Measurements from ENCODE around the gene SETBP1. TPM values are rescaled to one million over a fixed set of nuclear protein-coding genes. Genes with fewer than 3 reads are reported as not detected.

Gene SETBP1
- total and polyA plus RNA-seq, 3 donors from 2014 or later: 6.2 to 34.7 (median 33.1) TPM

GRCh38 chr18:44897411-44897810, 216.7 kb downstream of the SETBP1 start:
- Histone ChIP-seq H3K27me3 (no peaks in the 10 kb centered on the region), H3K27ac (no peak overlapping the region), H3K4me3 (no peak overlapping the region), H3K9me3 (no peaks in the 10 kb centered on the region), H3K36me3 (ENCODE audit: low read depth, missing control alignments) (no peaks in the 10 kb centered on the region), H3K4me1 (no peaks in the 10 kb centered on the region)
- TF ChIP-seq POLR2A (IDR thresholded peaks at IDR 0.05): no peak
- TF ChIP-seq, protein P1, sequence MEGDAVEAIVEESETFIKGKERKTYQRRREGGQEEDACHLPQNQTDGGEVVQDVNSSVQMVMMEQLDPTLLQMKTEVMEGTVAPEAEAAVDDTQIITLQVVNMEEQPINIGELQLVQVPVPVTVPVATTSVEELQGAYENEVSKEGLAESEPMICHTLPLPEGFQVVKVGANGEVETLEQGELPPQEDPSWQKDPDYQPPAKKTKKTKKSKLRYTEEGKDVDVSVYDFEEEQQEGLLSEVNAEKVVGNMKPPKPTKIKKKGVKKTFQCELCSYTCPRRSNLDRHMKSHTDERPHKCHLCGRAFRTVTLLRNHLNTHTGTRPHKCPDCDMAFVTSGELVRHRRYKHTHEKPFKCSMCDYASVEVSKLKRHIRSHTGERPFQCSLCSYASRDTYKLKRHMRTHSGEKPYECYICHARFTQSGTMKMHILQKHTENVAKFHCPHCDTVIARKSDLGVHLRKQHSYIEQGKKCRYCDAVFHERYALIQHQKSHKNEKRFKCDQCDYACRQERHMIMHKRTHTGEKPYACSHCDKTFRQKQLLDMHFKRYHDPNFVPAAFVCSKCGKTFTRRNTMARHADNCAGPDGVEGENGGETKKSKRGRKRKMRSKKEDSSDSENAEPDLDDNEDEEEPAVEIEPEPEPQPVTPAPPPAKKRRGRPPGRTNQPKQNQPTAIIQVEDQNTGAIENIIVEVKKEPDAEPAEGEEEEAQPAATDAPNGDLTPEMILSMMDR (IDR thresholded peaks at IDR 0.05): no peak
- DNase-seq: no peak
- WGBS, 2 donors: 89 to 92% methylated on average over 8 of the region's 8 CpGs
- intact Hi-C loops (cut with DNase I; ENCODE audit: low total_unique reads): no loop called here

DNA sequence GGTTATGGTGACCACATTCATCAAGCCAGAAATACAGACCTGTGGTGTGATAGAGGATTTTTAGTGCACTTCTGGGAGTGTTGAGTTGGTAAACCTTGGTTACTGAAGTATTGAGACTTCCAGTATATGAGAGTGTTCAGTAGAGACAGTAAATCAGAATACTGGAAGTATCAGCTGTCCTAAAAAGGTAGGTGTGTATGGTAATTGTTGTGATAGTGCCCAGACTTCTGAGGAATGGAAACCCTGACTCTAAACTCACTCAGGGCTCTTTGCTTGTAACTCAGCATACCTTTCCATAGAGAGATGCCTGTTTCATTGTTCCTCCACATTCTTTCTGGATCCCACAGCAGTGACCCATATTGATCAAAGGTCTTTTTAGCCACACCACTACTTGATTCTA, 217.1 kb downstream of the SETBP1 start:
- DNase-seq: no peak
- H3K9me3 ChIP-seq: no peaks in the 10 kb centered on the region
- intact Hi-C loops (cut with DNase I; ENCODE audit: low total_unique reads): no loop called here
- no peaks in the 10 kb centered on the region for H3K36me3 ChIP-seq (ENCODE audit: low read depth, missing control alignments)
- no peaks in the 10 kb centered on the region for H3K27me3 ChIP-seq
- no peak overlapping the region for H3K4me3 ChIP-seq
- TF ChIP-seq, protein P1 (IDR thresholded peaks at IDR 0.05): no peak
- TF ChIP-seq POLR2A (IDR thresholded peaks at IDR 0.05): no peak
- no peaks in the 10 kb centered on the region for H3K4me1 ChIP-seq
- H3K27ac ChIP-seq: no peak overlapping the region

DNA sequence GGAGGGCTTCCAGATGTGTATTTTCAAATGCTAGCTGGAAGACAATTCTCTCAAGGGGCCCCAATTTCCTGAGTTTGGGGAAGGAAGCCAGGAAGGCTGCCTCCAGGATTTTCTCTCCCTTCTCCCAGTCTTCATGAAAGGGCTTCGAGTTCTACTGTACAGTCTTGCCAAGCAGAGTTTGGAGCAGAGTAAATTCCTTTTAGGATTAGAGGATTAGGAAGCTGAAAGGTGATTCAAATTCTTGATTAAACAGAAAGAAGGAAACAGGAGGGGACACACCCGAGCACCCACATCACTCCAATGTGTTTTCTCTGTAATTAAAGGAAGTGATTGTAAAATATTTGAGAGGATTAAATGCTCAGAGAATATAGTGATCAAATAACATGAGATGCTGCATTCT, 217.8 kb downstream of the SETBP1 start:
- WGBS, 2 donors: 60 to 62% methylated on average over 2 of the region's 2 CpGs
- no peaks in the 10 kb centered on the region for H3K36me3 ChIP-seq (ENCODE audit: low read depth, missing control alignments)
- TF ChIP-seq, protein P1 (IDR thresholded peaks at IDR 0.05): no peak
- no peak for TF ChIP-seq POLR2A (IDR thresholded peaks at IDR 0.05)
- no peaks in the 10 kb centered on the region for H3K9me3 ChIP-seq
- H3K4me1 ChIP-seq: no peaks in the 10 kb centered on the region
- DNase-seq: no peak
- H3K27me3 ChIP-seq: no peaks in the 10 kb centered on the region
- no peak overlapping the region for H3K4me3 ChIP-seq
- intact Hi-C loops (cut with DNase I; ENCODE audit: low total_unique reads): no loop called here
- no peak overlapping the region for H3K27ac ChIP-seq

GRCh38 chr18:44899832-44900231, 219.1 kb downstream of the SETBP1 start:
- H3K4me3 ChIP-seq: no peak overlapping the region
- no peaks in the 10 kb centered on the region for H3K36me3 ChIP-seq (ENCODE audit: low read depth, missing control alignments)
- no peaks in the 10 kb centered on the region for H3K27me3 ChIP-seq
- intact Hi-C loops (cut with DNase I; ENCODE audit: low total_unique reads): no loop called here
- no peak for TF ChIP-seq POLR2A (IDR thresholded peaks at IDR 0.05)
- TF ChIP-seq, protein P1 (IDR thresholded peaks at IDR 0.05): no peak
- H3K27ac ChIP-seq: no peak overlapping the region
- no peaks in the 10 kb centered on the region for H3K9me3 ChIP-seq
- H3K4me1 ChIP-seq: no peaks in the 10 kb centered on the region
- DNase-seq: no peak

GRCh38 chr18:44900627-44901026, 219.9 kb downstream of the SETBP1 start:
- no peak for TF ChIP-seq POLR2A (IDR thresholded peaks at IDR 0.05)
- TF ChIP-seq, protein P1 (IDR thresholded peaks at IDR 0.05): no peak
- H3K27me3 ChIP-seq: no peaks in the 10 kb centered on the region
- no peaks in the 10 kb centered on the region for H3K36me3 ChIP-seq (ENCODE audit: low read depth, missing control alignments)
- no peaks in the 10 kb centered on the region for H3K9me3 ChIP-seq
- no peak overlapping the region for H3K4me3 ChIP-seq
- H3K4me1 ChIP-seq: no peaks in the 10 kb centered on the region
- no peak for DNase-seq
- intact Hi-C loops (cut with DNase I; ENCODE audit: low total_unique reads): no loop called here
- WGBS, 2 donors: 78 to 89% methylated on average over 3 of the region's 3 CpGs
- no peak overlapping the region for H3K27ac ChIP-seq
